Islet of Langerhans (tissue), 1 donor: Measurements from ENCODE around the gene CISTR.
"Not testable (repeated sequence)": the region's sequence is repeated elsewhere in the genome, so short reads cannot be mapped to it uniquely, and the experiment has no call there.

Experiments
- FAIRE-seq: peaks from one replicate; lab custom pipeline; 2011; peaks lifted over from hg19 to GRCh38; lab: Jason Lieb, UNC

The CISTR gene

DNA sequence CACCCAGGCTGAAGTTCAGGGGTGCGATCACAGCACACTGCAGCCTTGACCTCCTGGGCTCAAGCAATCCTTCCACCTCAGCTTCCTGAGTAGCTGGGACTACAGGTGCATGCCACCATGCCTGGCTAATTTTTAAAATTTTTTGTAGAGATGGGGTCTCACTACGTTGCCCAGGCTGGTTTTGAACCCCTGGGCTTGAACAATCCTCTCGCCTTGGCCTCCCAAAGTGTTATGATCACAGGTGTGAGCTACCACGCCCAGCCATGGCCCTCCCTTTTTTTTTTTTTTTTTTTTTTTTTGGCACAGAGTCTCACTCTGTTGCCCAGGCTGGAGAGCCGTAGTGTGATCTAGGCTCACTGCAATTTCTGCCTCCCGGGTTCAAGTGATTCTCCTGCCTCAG is 33.2 kb downstream of the CISTR start:
- not testable (repeated sequence) for FAIRE-seq

- FAIRE-seq: no peak
Measured at GRCh38 chr12:53717319-53717718, 34.5 kb downstream of the CISTR start.

- no peak for FAIRE-seq
Measured at GRCh38 chr12:53714004-53714403, 37.8 kb downstream of the CISTR start.

DNA sequence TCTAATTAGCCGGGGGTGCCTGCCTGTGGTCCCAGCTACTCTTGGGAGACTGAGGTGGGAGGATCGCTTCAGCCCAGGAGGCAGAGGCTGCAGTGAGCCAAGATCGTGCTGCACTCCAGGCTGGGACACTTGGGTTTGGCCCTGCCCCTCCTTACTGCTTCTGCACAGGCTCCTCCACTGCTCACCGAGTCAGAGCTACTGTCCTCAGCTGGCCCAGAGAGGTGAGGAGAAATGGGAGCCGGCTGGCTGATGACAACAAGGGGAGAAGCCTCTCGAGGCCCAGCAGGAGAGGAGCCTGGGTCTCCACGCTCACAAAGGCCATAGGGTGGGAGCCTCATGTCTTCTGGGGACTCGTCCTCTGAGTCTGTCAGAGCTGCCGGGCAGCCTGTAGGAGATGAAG is 38.3 kb downstream of the CISTR start:
- no peak for FAIRE-seq

DNA sequence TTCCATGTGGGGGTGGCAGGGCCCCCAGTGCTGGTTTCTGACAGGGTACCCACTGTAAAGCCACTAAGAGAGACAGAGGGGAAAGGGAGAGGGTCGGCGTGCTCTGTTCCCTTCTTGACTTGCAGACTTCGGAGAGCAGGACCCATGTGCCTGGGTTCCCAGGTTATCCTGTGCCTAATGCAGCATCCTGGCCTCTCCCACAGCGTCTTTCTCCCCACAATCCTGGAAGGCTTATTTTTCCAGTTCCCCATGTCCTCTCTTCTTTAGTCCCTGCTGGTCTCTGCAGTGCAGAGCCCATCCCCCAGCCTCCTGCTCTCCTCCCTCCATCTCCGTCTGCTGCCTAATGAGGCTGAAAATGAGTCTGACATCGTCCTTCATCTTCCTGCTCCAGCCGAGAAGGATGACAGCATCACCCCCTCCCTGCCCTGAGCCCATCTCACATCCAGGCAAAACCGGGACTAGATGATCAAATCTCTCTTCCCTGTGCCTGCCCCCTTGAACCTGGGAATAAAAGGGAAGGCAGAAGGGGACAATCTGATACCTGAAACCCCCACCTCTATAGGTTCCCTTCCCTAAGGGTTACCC is 39.6 kb downstream of the CISTR start:
- FAIRE-seq: no peak

DNA sequence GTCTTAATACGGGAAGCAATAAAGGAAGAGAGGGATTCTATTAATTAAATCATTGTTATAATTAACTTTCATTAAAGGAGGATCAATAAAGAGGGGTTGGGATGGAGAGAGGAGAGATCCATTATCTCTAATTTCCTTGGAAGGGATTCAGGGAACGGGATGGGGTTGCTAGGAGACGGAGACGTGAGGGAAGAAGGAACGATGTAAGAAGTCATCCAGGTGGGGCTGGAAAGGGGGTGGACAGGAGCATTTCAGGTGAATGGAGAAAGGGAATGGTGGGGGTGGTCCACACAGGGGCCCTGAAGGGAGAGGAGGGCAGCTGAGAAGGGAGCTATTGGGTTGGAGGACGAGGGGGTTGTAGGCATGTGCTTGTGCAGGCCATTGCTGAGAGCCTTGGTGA is 41.7 kb downstream of the CISTR start:
- no peak for FAIRE-seq

DNA sequence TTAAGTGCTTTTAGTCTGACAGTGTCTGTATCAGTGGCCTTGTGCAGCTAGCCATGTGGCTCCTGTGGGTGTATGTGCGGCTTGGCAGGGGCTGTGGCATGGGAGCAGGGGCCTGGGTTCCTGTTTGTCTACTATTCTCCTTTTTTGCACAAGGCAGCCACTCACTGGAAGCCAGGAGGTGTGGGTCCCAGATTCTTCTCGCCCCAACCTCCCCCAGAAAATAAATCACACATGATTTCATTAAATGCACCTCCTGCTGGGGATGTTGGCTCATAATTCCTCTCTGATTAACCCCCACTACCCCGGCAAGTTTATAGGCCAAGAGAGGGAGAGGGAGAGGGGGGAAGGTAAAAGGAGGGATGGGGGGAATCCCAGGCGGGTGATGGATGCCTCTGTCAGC is 42.1 kb downstream of the CISTR start:
- no peak for FAIRE-seq

GRCh38 chr12:53706080-53706479 is 45.7 kb downstream of the CISTR start:
- no peak for FAIRE-seq

GRCh38 chr12:53703756-53704155 is 48.0 kb downstream of the CISTR start:
- FAIRE-seq: no peak

DNA sequence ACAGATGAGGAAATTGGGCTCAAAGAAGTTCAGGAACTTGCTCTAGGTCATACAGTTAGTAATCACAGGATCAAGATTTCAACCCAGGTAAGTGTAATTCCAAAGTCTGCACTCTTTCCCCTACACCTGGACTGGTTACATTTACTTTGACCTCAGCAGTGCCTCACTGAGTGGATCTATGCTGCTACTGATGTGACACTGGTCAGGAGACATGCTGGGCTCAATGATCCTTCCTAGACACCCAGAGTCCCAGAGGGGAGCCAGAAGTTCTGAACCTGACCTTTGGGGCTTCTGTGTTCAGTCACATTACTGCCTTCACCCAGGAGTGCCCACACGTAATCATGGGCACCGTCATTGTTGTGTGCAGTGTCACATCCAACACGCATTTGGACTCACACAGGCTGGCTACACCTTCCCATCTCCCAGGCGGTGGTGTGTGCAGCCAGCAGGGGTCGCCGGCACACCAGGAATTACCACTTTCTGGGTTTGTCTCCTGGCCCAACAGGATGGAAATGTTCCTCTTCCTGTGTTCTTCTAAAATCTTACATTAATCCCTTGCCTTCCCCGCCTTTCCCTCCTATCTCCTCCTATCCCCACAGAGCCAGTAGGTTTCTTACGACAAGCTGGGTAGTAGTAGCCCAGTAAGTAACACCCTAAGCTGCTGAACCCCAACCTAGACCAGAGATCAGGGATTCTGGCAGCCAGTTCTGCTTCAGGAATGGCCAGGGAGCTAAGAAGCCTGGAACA is 50.1 kb downstream of the CISTR start:
- FAIRE-seq: no peak

DNA sequence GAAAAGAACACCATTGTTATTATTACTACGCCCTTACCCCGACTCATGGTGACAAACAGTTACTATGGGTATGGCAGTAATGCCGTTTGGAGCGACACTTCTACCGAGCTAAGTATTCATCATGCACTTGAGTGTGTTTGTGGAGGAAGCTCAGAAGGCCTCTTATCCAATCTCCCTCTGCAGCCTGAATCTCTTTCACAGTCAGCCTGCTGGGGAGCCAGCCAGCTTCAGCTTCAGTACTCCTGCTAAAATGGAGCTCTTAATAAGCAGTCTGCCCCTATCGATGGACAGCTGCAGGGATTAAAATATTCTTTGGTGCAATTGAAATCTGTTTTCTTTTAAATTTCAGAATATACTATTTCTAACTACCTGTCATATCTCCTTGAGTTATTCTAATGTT is 51.2 kb downstream of the CISTR start:
- no peak for FAIRE-seq

DNA sequence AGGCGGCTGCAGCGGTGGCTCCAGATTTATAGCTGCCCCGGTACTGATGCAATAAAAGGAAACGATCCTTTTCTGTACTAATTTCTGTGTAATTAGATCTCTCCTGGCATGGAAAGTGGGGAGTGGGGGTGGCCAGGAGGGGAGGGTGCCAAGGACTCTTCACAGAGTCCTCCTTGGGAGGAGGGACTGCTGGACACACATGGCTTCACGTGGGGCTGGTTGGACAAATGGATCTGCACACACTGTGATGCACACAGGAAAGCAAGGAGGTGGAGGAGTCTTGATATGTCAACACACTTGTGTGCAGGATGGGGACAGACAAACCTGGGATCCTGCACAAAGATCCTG is 52.1 kb downstream of the CISTR start:
- no peak for FAIRE-seq

GRCh38 chr12:53698948-53699677 is 52.7 kb downstream of the CISTR start:
- no peak for FAIRE-seq

GRCh38 chr12:53696655-53697331 is 55.0 kb downstream of the CISTR start:
- FAIRE-seq: no peak
